K562 (cell line): ENCODE data around the gene ZNF180. TPM values are rescaled to one million over a fixed set of nuclear protein-coding genes. Genes with fewer than 3 reads are reported as not detected.

Experiments used
- ATAC-seq: fragments of 200-7000 bp; cut with Tn5 transposase; 3 replicates; pipeline ENCODE4 v1.9.1; 2020; ENCODE audit warnings: moderate library complexity
- BruUV-seq: library from RNA; stranded (reverse); fragments of 400-500 nt; replicated peaks from 2 replicates; lab custom pipeline; 2021; lab: Mats Ljungman, UMichigan
- CTCF ChIA-PET: fragments of 300-600 bp; formaldehyde crosslinking; extraction: SDS; loops from one replicate; lab custom pipeline; 2021; ENCODE audit warnings: low intra/inter-chr PET ratio; lab: Yijun Ruan, JAX
- POLR2A ChIA-PET: fragments of 300-600, 350-650 bp; sonication (Branson Sonifier 250); formaldehyde crosslinking; extraction: SDS; loops from one replicate; lab custom pipeline; 2021; ENCODE audit warnings: antibody characterized with exemption, inconsistent platforms; lab: Yijun Ruan, JAX
- DNase-seq, 4 experiments: peaks; one replicate each; pipeline versions ENCODE4 v3.0.0 to v3.0.0-alpha.2; 2011 to 2018; ENCODE audit warnings: low spot score in 3 of 4, mixed read lengths in 3 of 4; ENCODE audit errors: extremely low read depth in 1 of 4
- FAIRE-seq: peaks from 2 replicates; lab custom pipeline; 2011; peaks lifted over from hg19 to GRCh38; lab: Jason Lieb, UNC
- H2AFZ ChIP-seq: 2 replicates; pipeline ENCODE4 v1.6.0; 2011; ENCODE audit warnings: low read depth, low read length, control low read depth, inconsistent platforms
- H3K27ac ChIP-seq: fragments of 200-600 bp; 3 replicates; pipeline ENCODE4 v1.8.0; 2011; ENCODE audit warnings: low read depth, mild to moderate bottlenecking, control low read depth, inconsistent platforms, low read length, moderate library complexity, mixed read lengths; ENCODE audit errors: extremely low read depth
- H3K27me3 ChIP-seq, 2 experiments: fragments of 300-600 bp in 1 of 2; 2 replicates in 1 of 2; 3 replicates in 1 of 2; pipeline versions ENCODE4 v1.6.0 to v1.8.0; 2011; ENCODE audit warnings: inconsistent platforms in 2 of 2, low read length in 2 of 2, mild to moderate bottlenecking in 1 of 2, mixed read lengths in 1 of 2, moderate library complexity in 1 of 2; ENCODE audit not compliant: control insufficient read depth in 2 of 2, insufficient read depth in 2 of 2
- H3K36me3 ChIP-seq: fragments of 300-600 bp; 3 replicates; pipeline ENCODE4 v1.8.0; 2011; ENCODE audit warnings: mild to moderate bottlenecking, low read length, inconsistent platforms; ENCODE audit not compliant: control insufficient read depth, insufficient read depth
- H3K4me1 ChIP-seq, 2 experiments: fragments of 200-600 bp in 1 of 2; replicated peaks in 1 of 2; 2 replicates in 1 of 2; 3 replicates in 1 of 2; pipeline versions ENCODE4 v1.5.1 to v1.8.0; 2011; ENCODE audit warnings: inconsistent platforms in 2 of 2, low read length in 2 of 2, mild to moderate bottlenecking in 1 of 2, mixed read lengths in 1 of 2, moderate library complexity in 1 of 2; ENCODE audit not compliant: control insufficient read depth in 2 of 2, insufficient read depth in 2 of 2
- H3K4me2 ChIP-seq: 2 replicates; pipeline ENCODE4 v1.6.1; 2011; ENCODE audit warnings: low read length, control low read depth, inconsistent platforms, mixed read lengths; ENCODE audit not compliant: insufficient read depth
- H3K4me3 ChIP-seq: fragments of 200-600 bp; sonication (generic), shearing (Covaris generic); 2 replicates; pipeline ENCODE4 v1.5.1; 2016; ENCODE audit warnings: control low read depth, inconsistent platforms
- H3K79me2 ChIP-seq: fragments of 200-600 bp; 3 replicates; pipeline ENCODE4 v1.8.0; 2011; ENCODE audit warnings: low read length, inconsistent platforms; ENCODE audit not compliant: control insufficient read depth, insufficient read depth
- H3K9ac ChIP-seq, 2 experiments: 2 replicates each; pipeline versions ENCODE4 v1.6.0 to v1.6.1; 2011; ENCODE audit warnings: low read depth in 2 of 2, low read length in 2 of 2, control low read depth in 1 of 2, inconsistent platforms in 1 of 2, mild to moderate bottlenecking in 1 of 2, mixed read lengths in 1 of 2; ENCODE audit not compliant: insufficient read depth in 1 of 2
- H3K9me1 ChIP-seq: one replicate; pipeline ENCODE4 v1.6.0; 2011; ENCODE audit warnings: inconsistent platforms, mild to moderate bottlenecking, low read length, moderate library complexity; ENCODE audit not compliant: control insufficient read depth, insufficient read depth
- H3K9me3 ChIP-seq: replicated peaks from 2 replicates; pipeline ENCODE4 v1.5.1; 2011; ENCODE audit warnings: low read depth, low read length, inconsistent platforms; ENCODE audit not compliant: control insufficient read depth, insufficient read depth
- H4K20me1 ChIP-seq: replicated peaks from 2 replicates; pipeline ENCODE4 v1.6.1; 2011; ENCODE audit warnings: low read length, inconsistent platforms, mixed read lengths; ENCODE audit not compliant: control insufficient read depth, insufficient read depth
- ADNP ChIP-seq: fragments of 200-800 bp; sonication (Bioruptor generic); IDR thresholded peaks from 2 replicates; pipeline ENCODE4 v1.6.1; 2016; ENCODE audit warnings: missing genetic modification characterization, missing compliant biosample characterization
- CBX1 ChIP-seq: sonication (generic); IDR thresholded peaks from 2 replicates; pipeline ENCODE4 v1.6.1; 2016; ENCODE audit warnings: antibody characterized with exemption, low read depth, mild to moderate bottlenecking
- CHD4 ChIP-seq: fragments of 200-600 bp; sonication (generic); IDR thresholded peaks from 3 replicates; pipeline ENCODE4 v1.6.1; 2012; ENCODE audit warnings: low read depth, mild to moderate bottlenecking, mixed read lengths, low read length, inconsistent platforms; ENCODE audit not compliant: insufficient read depth, insufficient replicate concordance, poor library complexity, severe bottlenecking
- KDM1A ChIP-seq, 2 experiments: fragments of 450-650 bp; IDR thresholded peaks; 2 replicates each; pipeline ENCODE4 v1.6.1; 2016; ENCODE audit warnings: mild to moderate bottlenecking in 2 of 2
- NCOR1 ChIP-seq: fragments of 450-650 bp; IDR thresholded peaks from 2 replicates; pipeline ENCODE4 v1.6.1; 2016; ENCODE audit warnings: mild to moderate bottlenecking, moderate library complexity
- XRCC4 ChIP-seq: IDR thresholded peaks from one replicate; pipeline ENCODE4 v1.6.1; 2011; ENCODE audit not compliant: insufficient read depth, insufficient read length; ENCODE audit errors: extremely low read depth
- ZNF75A ChIP-seq: fragments of 450-650 bp; formaldehyde crosslinking; IDR thresholded peaks from 2 replicates; pipeline ENCODE4 v1.4.0; 2020; ENCODE audit warnings: mild to moderate bottlenecking
- WGBS: fragments of 100-300 bp; shearing (Covaris generic); methylation state at CpG from one replicate; pipeline ENCODE4 v1.1.6; 2016; ENCODE audit warnings: low coverage, mixed read lengths; ENCODE audit not compliant: insufficient coverage; ENCODE audit errors: missing lambda C conversion rate; 5-methylcytosine and 5-hydroxymethylcytosine counted together
- in situ Hi-C: fragments of 300-500 bp; cut with MboI; formaldehyde crosslinking; loops from 4 replicates; pipeline ENCODE4 v1.15.0; 2018; ENCODE audit warnings: inconsistent platforms, mixed read lengths
- intact Hi-C: fragments of 100-400 bp; cut with micrococcal nuclease; formaldehyde crosslinking; loops from 2 replicates; pipeline ENCODE4 v1.14.2; 2022
- polyA plus RNA-seq, 8 experiments: library from polyadenylated mRNA; depleted of rRNA in 4 of 8; stranded (reverse) in 5 of 8; unstranded in 3 of 8; fragments of >200 nt; fragmentation: Nextera tagmentation in 2 of 8; fragmentation: Illumina TruSeq in 1 of 8; extraction: Ambion mirVana in 2 of 8; extraction: Trizol in 1 of 8; gene quantifications; 2 replicates each; pipeline versions ENCODE4 v1.2.1 to v1.2.3, GENCODE V29; 2011 to 2014; ENCODE audit warnings: inconsistent platforms in 1 of 8, missing spikeins in 1 of 8
- total RNA-seq, 7 experiments: library from RNA; depleted of rRNA in 6 of 7; stranded (reverse); fragments of >200 nt in 6 of 7; fragmentation: Illumina TruSeq in 2 of 7; extraction: Trizol in 2 of 7; gene quantifications; 2 replicates each; pipeline versions ENCODE4 v1.2.1 to v1.2.3, GENCODE V29; 2011 to 2021; ENCODE audit warnings: low replicate concordance in 1 of 7

The ZNF180 gene
- total and polyA plus RNA-seq, 9 of the 15 experiments (the other 6 are each of a cell fraction or from before 2014, with no cell fraction given) = 1.8 to 8.7 (median 5.9) TPM

GRCh38 chr19:44515907-44516306 lies 15.6 kb upstream of the ZNF180 start (continued):
- TF ChIP-seq ZNF75A (CRISPR knock-in tag) (no peak), CHD4 (peak; percentile 27), ADNP (0 out of 2 replicates have a peak, but pooled peaks have one; percentile 40), XRCC4 (no peak), KDM1A (IDR thresholded peaks at IDR 0.05) (peak in 1 of 2 experiments; percentile 29; a peak in 1 of 4 replicates), CBX1 (0 out of 2 replicates have a peak, but pooled peaks have one; percentile 26)

- Histone ChIP-seq H3K27ac (no peak overlapping the region), H3K4me3 (no peak overlapping the region), H4K20me1 (no peaks in the 10 kb centered on the region), H3K36me3 (no peaks in the 10 kb centered on the region), H3K4me1 (no peaks in the 10 kb centered on the region), H3K9ac (no peak overlapping the region), H3K9me3 (no peaks in the 10 kb centered on the region), H3K79me2 (no peaks in the 10 kb centered on the region), H3K9me1 (no peaks in the 10 kb centered on the region), H3K27me3 (peaks cover 2 to 17% of the 10 kb centered on the region in 2 experiments; a peak in 2 of 5 replicates), H2AFZ (no peak overlapping the region), H3K4me2 (no peak overlapping the region)
- ATAC-seq = no peak
- BruUV-seq = no TSS peak
- ChIA-PET CTCF (interaction anchor here (0.7 kb wide), 1 partner anchor 536 kb away, joined by 3 read pairs; no protein-coding TSS in a partner anchor), POLR2A (no interaction called here)
- no peak for TF ChIP-seq NCOR1
- intact Hi-C loops = no loop called here
- FAIRE-seq = no peak
- WGBS = 0% methylated on average over 3 of the region's 3 CpGs
- in situ Hi-C loops = no loop called here
- no peak for DNase-seq
Measured at GRCh38 chr19:44515031-44515430, 14.7 kb upstream of the ZNF180 start.
